ENCODE results near the gene NUP153.
"Not testable (repeated sequence)": the region's sequence is repeated elsewhere in the genome, so short reads cannot be mapped to it uniquely, and the experiment has no call there.

NUP153 gene

GRCh38 chr6:17706580-17707370 lies at the start of gene NUP153:
TSS of gene NUP153 (minus strand) at chr6:17706925. CDS start at chr6:17706387, 538 bp downstream.
- peak; percentile 99 to 100 (median 100) for DNase-seq (ENCODE audit: low read depth in 3 of 3)

- DNase-seq (ENCODE audit: low read depth in 3 of 3) = no peak
These were observed 47.5 kb upstream of the NUP153 start for GRCh38 chr6:17754254-17754653.

- not testable (repeated sequence) for DNase-seq (ENCODE audit: low read depth in 3 of 3)
These were observed 38.6 kb upstream of the NUP153 start for GRCh38 chr6:17745324-17745723.

- DNase-seq (ENCODE audit: low read depth in 3 of 3) = not testable (repeated sequence)
These were observed 38.1 kb upstream of the NUP153 start for GRCh38 chr6:17744757-17745308.

DNA sequence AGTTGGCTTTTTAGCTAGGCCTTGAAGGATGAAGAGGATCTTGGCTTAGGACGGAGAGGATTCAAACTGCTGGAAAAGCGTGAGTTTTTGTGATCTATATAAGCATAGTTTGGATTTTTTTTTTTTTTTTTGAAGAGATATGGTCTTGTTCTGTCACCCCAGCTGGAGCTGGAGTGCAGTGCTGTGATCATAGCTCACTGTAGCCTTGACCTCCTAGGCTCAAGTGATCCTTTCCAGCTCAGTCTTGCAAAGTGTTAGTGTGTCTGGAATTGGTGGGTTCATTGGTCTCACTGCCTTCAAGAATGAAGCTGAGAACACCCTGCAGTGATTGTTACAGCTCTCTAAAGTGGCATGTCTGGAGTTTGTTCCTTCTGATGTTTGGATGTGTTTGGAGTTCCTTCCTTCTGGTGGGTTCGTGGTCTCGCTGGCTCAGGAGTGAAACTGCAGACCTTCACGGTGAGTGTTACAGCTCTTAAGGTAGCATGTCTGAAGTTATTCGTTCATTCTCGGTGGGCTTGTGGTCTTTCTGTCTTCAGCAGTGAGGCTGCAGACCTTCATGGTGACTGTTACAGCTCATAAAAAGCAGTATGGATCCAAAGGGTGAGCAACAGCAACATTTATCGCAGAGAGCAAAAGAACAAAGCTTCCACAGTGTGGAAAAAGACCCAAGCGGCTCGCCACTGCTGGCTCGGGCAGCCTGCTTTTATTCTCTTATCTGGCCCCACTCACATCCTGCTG lies 37.5 kb upstream of the NUP153 start:
- DNase-seq (ENCODE audit: low read depth in 3 of 3) = no peak

DNA sequence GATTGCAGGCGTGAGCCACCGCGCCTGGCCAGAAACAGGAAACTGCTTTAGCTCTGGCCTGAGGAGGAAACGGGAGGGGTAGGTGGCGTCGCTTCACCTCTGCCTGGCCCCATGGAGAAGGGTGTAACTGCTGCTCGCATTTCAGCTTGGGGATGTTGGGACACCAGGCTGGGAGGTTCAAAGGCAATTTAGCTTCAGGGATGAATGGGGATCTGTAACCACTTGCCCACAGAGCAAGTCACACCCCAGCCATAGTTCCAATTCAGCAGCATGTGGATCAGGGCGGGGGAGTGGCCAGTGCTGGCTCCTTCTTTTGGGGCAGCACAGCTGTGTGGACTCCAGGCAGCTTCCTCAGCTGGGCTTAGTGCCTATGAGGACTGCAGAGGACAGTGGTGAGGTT lies 34.8 kb upstream of the NUP153 start:
- no peak for DNase-seq (ENCODE audit: low read depth in 3 of 3)

DNA sequence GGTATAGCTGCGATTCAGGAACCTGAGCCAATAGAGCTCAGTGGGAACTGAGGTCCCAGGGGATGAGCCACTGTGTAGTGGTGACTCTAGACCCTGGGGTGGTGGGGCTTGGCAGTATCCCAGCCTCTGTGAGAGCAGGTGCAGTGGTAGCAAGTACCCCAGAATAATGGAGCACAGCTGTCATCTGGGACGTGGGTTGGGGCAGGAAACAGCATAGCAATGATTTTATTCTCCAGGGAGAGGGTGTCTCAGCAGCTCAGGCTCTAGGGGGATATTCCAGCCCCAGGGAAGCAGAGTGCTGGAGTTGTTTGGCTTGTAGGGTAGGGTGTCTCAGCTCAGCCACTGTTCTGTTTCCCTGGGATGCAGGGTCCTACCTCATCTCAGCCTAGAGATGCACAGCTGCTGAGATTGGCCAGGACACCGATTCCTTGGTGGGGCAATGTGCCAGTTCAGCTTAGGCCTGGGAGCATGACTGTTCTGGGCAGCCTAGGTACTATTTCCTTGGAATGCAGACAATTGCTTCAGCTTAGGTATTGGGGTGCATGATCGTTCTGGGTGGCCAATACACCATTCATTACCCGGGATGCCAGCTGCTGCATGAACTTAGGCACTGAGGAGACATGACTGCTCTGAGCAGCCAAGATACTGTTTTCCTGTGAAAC lies 34.0 kb upstream of the NUP153 start:
- DNase-seq (ENCODE audit: low read depth in 3 of 3) = no peak

DNA sequence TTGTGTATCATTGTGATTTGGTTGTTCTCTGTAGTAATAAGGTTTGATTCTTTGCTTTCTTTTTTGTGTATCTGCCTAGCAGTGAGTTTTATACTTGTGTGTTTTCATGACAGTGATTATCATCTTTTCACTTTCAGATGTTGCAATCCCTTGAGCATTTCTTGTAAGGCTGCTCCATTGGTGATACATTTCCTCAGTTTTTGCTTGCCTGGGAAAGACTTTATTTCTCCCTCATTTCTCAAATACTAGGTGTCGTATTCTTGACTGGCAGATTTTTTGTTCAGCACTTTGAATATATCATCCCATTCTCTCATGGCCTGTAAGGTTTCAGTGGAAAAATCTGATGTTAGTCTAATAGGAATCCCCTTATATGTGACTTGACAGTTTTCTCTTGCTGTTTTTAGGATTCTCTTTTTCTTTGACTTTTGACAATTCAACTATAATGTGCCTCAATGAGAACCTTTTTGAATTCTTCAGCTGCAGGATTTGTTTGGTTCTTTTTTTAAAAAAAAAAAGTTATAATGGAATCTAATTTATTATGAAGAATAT lies 31.1 kb upstream of the NUP153 start:
- DNase-seq (ENCODE audit: low read depth in 3 of 3) = no peak

DNA sequence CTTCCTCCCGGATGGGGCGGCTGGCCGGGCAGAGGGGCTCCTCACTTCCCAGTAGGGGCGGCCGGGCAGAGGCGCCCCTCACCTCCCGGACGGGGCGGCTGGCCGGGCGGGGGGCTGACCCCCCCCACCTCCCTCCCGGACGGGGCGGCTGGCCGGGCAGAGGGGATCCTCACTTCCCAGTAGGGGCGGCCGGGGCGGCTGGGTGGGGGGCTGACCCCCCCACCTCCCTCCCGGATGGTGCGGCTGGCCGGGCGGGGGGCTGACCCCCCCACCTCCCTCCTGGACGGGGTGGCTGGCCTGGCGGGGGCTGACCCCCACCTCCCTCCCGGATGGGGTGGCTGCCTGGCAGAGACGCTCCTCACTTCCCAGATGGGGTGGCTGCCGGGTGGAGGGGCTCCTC lies 28.6 kb upstream of the NUP153 start:
- DNase-seq (ENCODE audit: low read depth in 3 of 3) = not testable (repeated sequence)

- no peak for DNase-seq (ENCODE audit: low read depth in 3 of 3)
These were observed 23.5 kb upstream of the NUP153 start for GRCh38 chr6:17730078-17730704.

- no peak for DNase-seq (ENCODE audit: low read depth in 3 of 3)
These were observed 22.7 kb upstream of the NUP153 start for GRCh38 chr6:17729223-17730077.

- no peak for DNase-seq (ENCODE audit: low read depth in 3 of 3)
These were observed 22.0 kb upstream of the NUP153 start for GRCh38 chr6:17728551-17729222.

GRCh38 chr6:17725083-17725482 lies 18.4 kb upstream of the NUP153 start:
- DNase-seq (ENCODE audit: low read depth in 3 of 3) = no peak

GRCh38 chr6:17724341-17724740 lies 17.6 kb upstream of the NUP153 start:
- DNase-seq (ENCODE audit: low read depth in 3 of 3) = no peak

- DNase-seq (ENCODE audit: low read depth in 3 of 3) = no peak
These were observed 14.9 kb upstream of the NUP153 start for GRCh38 chr6:17721671-17722070.

DNA sequence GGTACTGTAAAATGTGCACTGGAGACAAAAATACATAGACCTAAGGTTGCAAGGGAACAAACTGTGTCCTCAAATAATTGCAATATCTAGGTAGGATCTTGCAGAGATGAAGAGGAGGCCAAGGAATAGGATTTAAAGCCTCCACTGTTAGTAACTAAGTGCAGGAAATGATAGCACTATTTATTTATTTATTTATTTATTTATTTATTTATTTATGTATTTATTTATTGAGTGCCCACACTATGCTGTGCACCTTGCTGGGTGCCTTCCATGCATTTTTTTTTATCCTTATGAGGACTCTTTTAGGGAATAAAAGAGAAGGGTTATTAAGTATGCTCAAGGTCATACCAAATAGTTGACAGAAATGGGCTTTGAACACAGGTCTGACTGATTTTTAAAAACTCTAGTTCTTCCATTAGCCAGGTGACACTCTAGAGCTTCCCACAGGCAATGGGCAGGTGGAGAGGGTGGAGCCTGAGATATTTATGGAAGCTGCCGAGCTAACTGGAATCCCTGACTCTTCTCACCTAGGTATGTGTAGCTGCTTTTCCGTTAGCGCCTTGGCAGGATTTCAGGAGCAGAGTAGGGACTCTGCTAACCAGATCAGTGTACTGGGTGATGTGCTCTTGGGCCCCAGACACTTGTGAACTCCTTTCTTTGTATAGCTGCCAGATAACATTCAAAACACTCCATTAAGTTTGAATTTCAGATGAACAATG lies 12.8 kb upstream of the NUP153 start:
- no peak for DNase-seq (ENCODE audit: low read depth in 3 of 3)

DNA sequence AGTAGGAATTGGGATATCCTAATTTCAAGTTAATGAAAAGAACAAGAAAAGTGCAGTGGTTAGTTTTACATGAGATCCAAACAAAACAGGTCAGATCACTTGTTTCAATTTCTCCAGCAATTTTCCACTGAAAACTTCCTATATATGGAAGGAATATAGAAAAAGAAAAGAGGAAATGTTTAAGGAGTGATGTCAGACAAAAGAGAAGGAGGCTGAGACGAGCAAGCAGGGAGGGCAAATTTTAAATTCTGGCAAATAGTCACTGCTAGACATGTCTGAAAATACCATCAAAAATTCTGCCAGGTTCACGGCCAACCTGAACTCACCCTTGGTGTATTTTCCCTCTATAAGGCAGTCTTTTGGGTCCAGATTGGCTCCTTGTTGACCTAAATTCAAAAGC lies 9.5 kb upstream of the NUP153 start:
- DNase-seq (ENCODE audit: low read depth in 3 of 3) = no peak

DNA sequence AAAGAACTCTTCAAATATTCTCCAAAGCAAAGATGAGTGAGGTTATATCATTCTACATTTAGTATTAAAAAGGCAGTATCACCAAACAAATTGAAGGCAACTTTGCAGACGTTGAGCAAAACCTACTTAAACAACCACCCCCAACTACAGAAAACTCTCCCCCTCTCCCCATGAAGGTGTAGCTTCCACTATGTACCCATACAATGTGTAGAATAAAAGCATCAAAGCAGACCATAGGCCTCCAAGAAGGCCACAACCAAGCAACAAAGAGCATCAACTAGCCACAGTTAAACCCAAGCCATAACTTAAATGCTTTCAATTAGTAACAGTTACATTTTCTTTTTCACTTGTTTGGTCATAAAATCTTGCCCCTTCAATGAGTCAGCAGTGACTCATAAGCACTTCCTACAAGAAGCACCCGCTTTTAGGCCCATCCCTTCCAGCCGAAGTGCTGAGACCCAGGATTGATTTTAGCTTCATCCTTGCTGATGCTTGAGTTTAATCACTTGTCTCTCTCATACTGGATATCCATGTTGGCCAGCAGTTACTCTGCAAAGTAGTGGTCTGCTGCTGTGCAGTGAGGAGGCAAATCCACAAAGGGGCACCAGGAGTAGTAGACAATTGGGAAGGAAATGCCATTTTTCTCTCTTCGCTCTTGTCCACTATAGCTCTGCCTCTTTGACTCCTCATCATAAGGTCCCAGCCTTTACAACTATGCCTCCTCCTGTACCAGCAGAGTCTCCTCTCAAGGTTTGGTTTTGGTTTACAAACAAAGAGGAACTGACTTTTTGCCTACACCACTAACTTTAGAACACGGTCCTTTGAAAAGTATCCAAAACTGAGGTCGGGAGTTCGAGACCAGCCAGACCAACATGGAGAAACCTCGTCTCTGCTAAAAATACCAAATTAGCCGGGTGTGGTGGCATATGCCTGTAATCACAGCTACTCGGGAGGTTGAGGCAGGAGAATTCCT lies 8.4 kb upstream of the NUP153 start:
- no peak for DNase-seq (ENCODE audit: low read depth in 3 of 3)

Data from stimulated activated CD4-positive, alpha-beta T cell treated with anti-CD3 and anti-CD28 coated beads, TNF-alpha, amount 100 ng/mL, for 4 hours (primary cell).